HepG2 (cell line): ENCODE data around the gene GUSB.

Experiments used
- CCAR2 ChIP-seq: fragments of 200-400 bp; formaldehyde crosslinking; optimal IDR thresholded peaks from 2 replicates; pipeline ENCODE3; 2018; ENCODE audit warnings: low read depth, mild to moderate bottlenecking, low read length, moderate library complexity
- CTCF ChIP-seq: sonication (generic); formaldehyde crosslinking; IDR thresholded peaks from 2 replicates; pipeline ENCODE4 v1.5.0; 2020; ENCODE audit warnings: mild to moderate bottlenecking, missing genetic modification reagents, moderate library complexity
- HIVEP1 ChIP-seq: sonication (generic); formaldehyde crosslinking; IDR thresholded peaks from 2 replicates; pipeline ENCODE4 v1.4.0; 2020; ENCODE audit warnings: mild to moderate bottlenecking, missing genetic modification reagents
- IRF1 ChIP-seq: sonication (generic); formaldehyde crosslinking; IDR thresholded peaks from 2 replicates; pipeline ENCODE4 v1.4.0; 2020; ENCODE audit warnings: low read depth, mild to moderate bottlenecking, missing genetic modification reagents
- MAZ ChIP-seq, 2 experiments: sonication (generic) in 1 of 2; formaldehyde crosslinking in 1 of 2; IDR thresholded peaks; 2 replicates each; pipeline versions ENCODE4 v1.5.0 to v1.6.1; 2012 to 2020; ENCODE audit warnings: low read depth in 2 of 2, mild to moderate bottlenecking in 2 of 2, borderline replicate concordance in 1 of 2, improper control_type of control experiment in 1 of 2, low read length in 1 of 2, missing genetic modification reagents in 1 of 2, moderate library complexity in 1 of 2
- MEF2D ChIP-seq: sonication (generic); formaldehyde crosslinking; IDR thresholded peaks from 2 replicates; pipeline ENCODE4 v1.5.1; 2020; ENCODE audit warnings: mild to moderate bottlenecking, missing genetic modification reagents
- PRDM10 ChIP-seq: sonication (generic); formaldehyde crosslinking; IDR thresholded peaks from 2 replicates; pipeline ENCODE4 v1.4.0; 2020; ENCODE audit warnings: low read depth, missing genetic modification reagents
- SIN3A ChIP-seq: IDR thresholded peaks from 2 replicates; pipeline ENCODE4 v1.6.1; 2011; ENCODE audit warnings: low read depth, mild to moderate bottlenecking, control low read depth, low read length, borderline replicate concordance
- SNRNP70 ChIP-seq: fragments of 200-400 bp; formaldehyde crosslinking; IDR thresholded peaks from 2 replicates; pipeline ENCODE4 v1.6.1; 2017; ENCODE audit warnings: mild to moderate bottlenecking, low read depth, low read length, moderate library complexity
- ZNF274 ChIP-seq: sonication (generic); formaldehyde crosslinking; IDR thresholded peaks from 2 replicates; pipeline ENCODE4 v1.5.1; 2020; ENCODE audit warnings: mild to moderate bottlenecking, missing genetic modification reagents
- ZNF503 ChIP-seq: sonication (generic); formaldehyde crosslinking; IDR thresholded peaks from 2 replicates; pipeline ENCODE4 v1.4.0; 2020; ENCODE audit warnings: missing genetic modification reagents
- ZNF564 ChIP-seq: sonication (generic); formaldehyde crosslinking; IDR thresholded peaks from 2 replicates; pipeline ENCODE4 v1.8.1; 2023; ENCODE audit warnings: mild to moderate bottlenecking, missing genetic modification reagents
- ZZZ3 ChIP-seq: sonication (generic); formaldehyde crosslinking; IDR thresholded peaks from 2 replicates; pipeline ENCODE4 v1.4.0; 2020; ENCODE audit warnings: missing genetic modification reagents, mild to moderate bottlenecking, borderline replicate concordance

GRCh38 chr7:65953001-65953720, 28.9 kb downstream of the GUSB start:
- TF ChIP-seq IRF1 (no peak), MAZ (IDR thresholded peaks at IDR 0.05; ENCODE audit: borderline replicate concordance, low read depth, low read length) (no peak), MAZ (CRISPR knock-in tag; IDR thresholded peaks at IDR 0.05; ENCODE audit: low read depth) (no peak), ZNF564 (CRISPR knock-in tag) (no peak), PRDM10 (CRISPR knock-in tag) (no peak), CTCF (CRISPR knock-in tag) (no peak), ZNF274 (no peak), MEF2D (no peak), ZNF503 (CRISPR knock-in tag) (no peak), ZZZ3 (no peak), SNRNP70 (no peak), HIVEP1 (no peak), CCAR2 (no peak), SIN3A (no peak)
